ENCODE results near the gene ZNF423. TPM values are rescaled to one million over a fixed set of nuclear protein-coding genes. Genes with fewer than 3 reads are reported as not detected.
A peak's percentile ranks its signal among the peaks of the same experiment; 100 is the strongest.

ZNF423 gene
- total RNA-seq, 4 donors from 2014 or later: 1.4 to 20.6 (median 4.7) TPM

DNA sequence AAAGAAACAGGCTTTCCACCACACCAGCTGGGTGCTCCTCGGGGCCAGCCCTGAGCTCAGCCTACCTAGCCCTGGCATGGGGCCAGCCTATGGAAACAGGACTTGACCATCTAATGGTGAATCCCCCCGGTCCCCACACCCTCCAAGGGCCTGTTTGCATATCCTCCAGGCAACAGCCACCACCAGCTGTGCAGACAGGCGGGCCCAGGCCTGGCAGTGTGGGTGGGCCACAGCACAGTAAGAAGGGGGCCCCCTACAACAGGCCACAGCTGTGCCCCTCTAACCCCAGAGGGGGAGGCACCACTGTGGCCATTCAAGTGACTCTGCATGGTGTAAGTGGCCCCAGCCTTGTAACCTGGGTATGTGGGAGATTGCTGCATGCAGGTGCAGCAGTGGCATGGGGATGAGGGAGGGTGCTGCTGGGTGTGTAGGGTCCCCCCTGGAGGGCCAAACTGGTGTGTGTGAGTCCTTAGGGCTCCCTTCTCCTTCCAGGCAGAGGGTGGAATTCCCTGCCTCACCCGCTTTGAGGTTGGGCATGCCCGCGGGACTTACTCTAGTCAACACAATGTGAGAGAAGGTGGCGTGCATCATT, 334.1 kb downstream of the ZNF423 start:
- TF ChIP-seq, protein P1, sequence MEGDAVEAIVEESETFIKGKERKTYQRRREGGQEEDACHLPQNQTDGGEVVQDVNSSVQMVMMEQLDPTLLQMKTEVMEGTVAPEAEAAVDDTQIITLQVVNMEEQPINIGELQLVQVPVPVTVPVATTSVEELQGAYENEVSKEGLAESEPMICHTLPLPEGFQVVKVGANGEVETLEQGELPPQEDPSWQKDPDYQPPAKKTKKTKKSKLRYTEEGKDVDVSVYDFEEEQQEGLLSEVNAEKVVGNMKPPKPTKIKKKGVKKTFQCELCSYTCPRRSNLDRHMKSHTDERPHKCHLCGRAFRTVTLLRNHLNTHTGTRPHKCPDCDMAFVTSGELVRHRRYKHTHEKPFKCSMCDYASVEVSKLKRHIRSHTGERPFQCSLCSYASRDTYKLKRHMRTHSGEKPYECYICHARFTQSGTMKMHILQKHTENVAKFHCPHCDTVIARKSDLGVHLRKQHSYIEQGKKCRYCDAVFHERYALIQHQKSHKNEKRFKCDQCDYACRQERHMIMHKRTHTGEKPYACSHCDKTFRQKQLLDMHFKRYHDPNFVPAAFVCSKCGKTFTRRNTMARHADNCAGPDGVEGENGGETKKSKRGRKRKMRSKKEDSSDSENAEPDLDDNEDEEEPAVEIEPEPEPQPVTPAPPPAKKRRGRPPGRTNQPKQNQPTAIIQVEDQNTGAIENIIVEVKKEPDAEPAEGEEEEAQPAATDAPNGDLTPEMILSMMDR (IDR thresholded peaks at IDR 0.05): no peak
- TF ChIP-seq POLR2A (IDR thresholded peaks at IDR 0.05): no peak
- DNase-seq: peak in 1 of 3 donors; percentile 25

DNA sequence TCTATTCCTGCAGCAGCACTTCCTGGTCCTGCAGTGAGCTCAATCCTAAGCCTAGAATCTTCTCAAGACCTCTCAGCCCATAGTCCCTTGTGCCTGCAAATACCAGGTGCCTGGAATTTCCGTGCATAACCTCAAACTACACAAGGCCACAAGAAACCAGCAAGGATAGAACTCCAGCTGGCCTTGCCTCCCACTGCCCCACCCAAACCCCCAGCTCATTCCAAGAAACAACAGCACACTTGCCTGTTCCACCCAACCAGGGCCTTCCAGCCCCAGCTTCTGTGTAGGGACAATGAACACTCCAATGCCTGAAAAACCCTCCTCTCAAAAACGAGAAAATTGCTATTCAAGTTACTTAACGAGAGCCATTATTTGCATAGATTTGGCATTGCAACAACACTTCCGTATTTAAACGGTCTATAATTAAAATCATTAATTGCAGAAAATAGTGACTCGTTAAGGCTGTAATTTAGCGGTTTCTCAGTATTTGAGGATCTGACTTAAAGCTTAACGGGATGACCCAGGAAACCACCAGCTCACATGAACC, 335.3 kb downstream of the ZNF423 start:
- H3K27me3 ChIP-seq: no peaks in the 10 kb centered on the region
- H3K4me3 ChIP-seq: no peak overlapping the region
- H3K36me3 ChIP-seq: no peaks in the 10 kb centered on the region
- no peaks in the 10 kb centered on the region for H3K9me3 ChIP-seq
- TF ChIP-seq, protein P1 (IDR thresholded peaks at IDR 0.05): no peak
- TF ChIP-seq POLR2A (IDR thresholded peaks at IDR 0.05): no peak
- DNase-seq: no peak
- no peaks in the 10 kb centered on the region for H3K4me1 ChIP-seq
- no peak overlapping the region for H3K27ac ChIP-seq

More for the DNA sequence above, 334.1 kb downstream of the ZNF423 start:
- H3K9me3 ChIP-seq: no peaks in the 10 kb centered on the region
- H3K27ac ChIP-seq: no peak overlapping the region
- no peaks in the 10 kb centered on the region for H3K4me1 ChIP-seq
- no peaks in the 10 kb centered on the region for H3K36me3 ChIP-seq
- H3K4me3 ChIP-seq: no peak overlapping the region
- H3K27me3 ChIP-seq: no peaks in the 10 kb centered on the region

DNA sequence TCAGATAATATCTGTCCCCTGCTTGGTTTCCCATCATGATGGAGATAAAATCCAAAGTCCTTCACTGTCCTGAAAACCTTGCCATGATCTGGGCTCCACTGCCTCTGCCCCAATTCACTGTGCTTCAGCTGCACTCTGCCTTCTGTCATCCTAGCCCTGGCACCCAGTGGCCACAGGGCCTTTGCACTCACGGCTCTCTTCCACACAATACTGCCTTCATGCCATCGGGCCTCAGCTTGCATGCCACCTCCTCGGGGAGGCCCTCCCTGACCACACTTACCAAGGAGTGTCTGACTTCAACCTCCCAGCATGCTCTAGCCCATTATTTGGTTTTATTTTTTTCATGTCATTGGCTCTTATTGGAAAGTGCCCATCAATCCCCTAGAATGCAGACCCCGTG, 336.2 kb downstream of the ZNF423 start:
- Histone ChIP-seq H3K4me3 (no peak overlapping the region), H3K27ac (no peak overlapping the region), H3K27me3 (no peaks in the 10 kb centered on the region), H3K9me3 (no peaks in the 10 kb centered on the region), H3K36me3 (no peaks in the 10 kb centered on the region), H3K4me1 (no peaks in the 10 kb centered on the region)
- no peak for TF ChIP-seq POLR2A (IDR thresholded peaks at IDR 0.05)
- TF ChIP-seq, protein P1 (IDR thresholded peaks at IDR 0.05): no peak
- no peak for DNase-seq

DNA sequence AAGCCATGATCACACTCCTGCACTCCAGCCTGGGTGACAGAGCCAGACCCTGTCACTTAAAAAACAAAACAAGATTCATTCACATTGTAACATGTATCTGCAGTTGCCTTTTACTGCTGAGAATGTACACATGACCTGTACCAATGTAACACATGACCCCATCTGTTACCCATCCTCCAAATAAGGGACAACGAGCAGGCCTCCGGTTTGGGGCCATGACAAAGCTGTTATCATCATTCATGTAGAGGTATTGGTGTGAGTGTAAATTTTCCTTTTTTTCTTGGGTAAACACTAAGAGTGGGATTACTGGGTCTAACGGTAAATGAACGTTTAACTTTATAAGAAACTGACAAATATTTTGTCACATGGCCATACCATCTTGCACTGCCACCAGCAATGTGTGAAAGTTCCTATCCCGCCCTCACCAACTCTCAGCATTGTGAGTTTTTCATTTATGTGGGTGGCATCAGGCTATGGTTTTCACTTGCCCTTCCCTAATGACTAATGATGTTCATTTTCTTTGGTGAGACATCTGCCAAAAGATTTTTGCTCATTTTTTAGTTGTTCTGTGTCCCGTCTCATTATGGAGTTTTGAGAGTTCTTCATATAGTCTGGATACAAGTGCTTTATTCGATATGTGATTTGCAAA, 336.8 kb downstream of the ZNF423 start:
- Histone ChIP-seq H3K9me3 (no peaks in the 10 kb centered on the region), H3K4me3 (no peak overlapping the region), H3K27me3 (no peaks in the 10 kb centered on the region), H3K36me3 (no peaks in the 10 kb centered on the region), H3K27ac (no peak overlapping the region), H3K4me1 (no peaks in the 10 kb centered on the region)
- TF ChIP-seq, protein P1 (IDR thresholded peaks at IDR 0.05): no peak
- no peak for TF ChIP-seq POLR2A (IDR thresholded peaks at IDR 0.05)
- DNase-seq: no peak

DNA sequence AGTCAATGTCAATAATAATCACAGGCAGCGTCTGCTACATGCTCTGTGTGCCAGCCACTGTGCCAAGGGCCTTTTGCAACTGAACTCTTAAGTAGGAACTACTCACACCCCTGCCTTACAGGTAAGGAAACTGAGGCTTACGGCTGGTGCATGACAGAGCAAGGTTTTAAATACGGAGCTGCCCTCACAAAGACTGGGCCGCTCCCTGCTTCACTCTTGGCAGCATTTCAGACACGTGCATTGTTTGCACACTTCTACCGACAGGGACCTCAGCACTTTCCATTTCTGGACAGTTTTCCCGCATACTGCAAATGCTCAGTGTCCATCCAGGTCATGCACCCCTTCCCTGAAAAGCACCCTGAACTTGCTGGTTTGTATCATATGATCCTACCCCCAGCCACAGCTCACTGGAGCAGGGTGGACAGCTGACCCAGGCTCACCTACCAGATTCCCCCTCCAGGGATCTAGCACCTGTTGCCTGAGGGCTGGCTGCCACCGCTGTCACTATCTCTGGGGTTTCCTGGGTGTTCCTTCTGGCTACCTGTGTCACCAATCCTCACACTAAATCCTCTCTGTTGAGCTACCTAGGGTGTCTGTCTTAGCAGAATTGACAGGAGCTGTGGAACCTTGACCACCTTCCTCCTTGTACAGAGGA, 339.4 kb downstream of the ZNF423 start:
- no peak overlapping the region for H3K27ac ChIP-seq
- H3K27me3 ChIP-seq: no peaks in the 10 kb centered on the region
- H3K4me3 ChIP-seq: no peak overlapping the region
- no peak for TF ChIP-seq POLR2A (IDR thresholded peaks at IDR 0.05)
- TF ChIP-seq, protein P1 (IDR thresholded peaks at IDR 0.05): no peak
- H3K4me1 ChIP-seq: no peaks in the 10 kb centered on the region
- H3K36me3 ChIP-seq: no peaks in the 10 kb centered on the region
- H3K9me3 ChIP-seq: no peaks in the 10 kb centered on the region
- no peak for DNase-seq

All from Peyer's patch (tissue), 4 donors.